ENCODE results near the gene PCDHGB2. TPM values are rescaled to one million over a fixed set of nuclear protein-coding genes. Genes with fewer than 3 reads are reported as not detected.

Gene PCDHGB2
- total and polyA plus RNA-seq, 2 of the 4 experiments (the other 2 are of a cell fraction): 2.6 to 3.0 TPM

DNA sequence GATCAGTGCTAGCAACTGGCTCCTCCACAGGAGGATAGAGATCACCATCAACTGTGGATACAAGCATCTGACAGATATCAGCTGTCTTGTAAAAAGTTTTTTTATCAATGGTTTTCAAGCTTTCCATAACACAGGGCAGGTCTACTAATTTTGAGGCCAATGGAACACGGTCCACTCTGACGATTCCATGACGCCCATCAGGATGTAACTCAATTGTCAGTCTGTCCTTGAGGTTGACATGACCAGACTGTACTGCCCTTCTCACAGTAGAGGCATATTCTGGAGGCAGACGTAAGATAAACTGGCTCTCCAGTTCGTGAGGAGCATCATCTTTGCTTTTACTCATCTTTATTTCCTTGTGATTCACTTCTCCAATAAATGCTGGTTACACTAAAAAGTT, 40.1 kb upstream of the PCDHGB2 start:
- H3K9me3 ChIP-seq (ENCODE audit: control insufficient read depth, insufficient read depth, low read length): peaks cover 49% of the 10 kb centered on the region
- 100% methylated on average over 1 of the region's 5 CpGs; no CpG with 5 or more reads in 1 of the 2 experiments for WGBS, 2 experiments (ENCODE audit: extremely low coverage in 2 of 2, insufficient read length in 1 of 2)
- no peak overlapping the region for H3K14ac ChIP-seq (replicated peaks; ENCODE audit: low read depth, low read length)
- H2BK120ac ChIP-seq (ENCODE audit: low read depth, low read length): no peak overlapping the region
- no peak overlapping the region for H3K4ac ChIP-seq (ENCODE audit: low read depth, low read length)
- DNase-seq (no peak), ATAC-seq (ENCODE audit: low read depth) (no peak)
- TF ChIP-seq BHLHE40 (IDR thresholded peaks at IDR 0.05; ENCODE audit: low read depth, low read length): no peak
- TF ChIP-seq, protein P1, sequence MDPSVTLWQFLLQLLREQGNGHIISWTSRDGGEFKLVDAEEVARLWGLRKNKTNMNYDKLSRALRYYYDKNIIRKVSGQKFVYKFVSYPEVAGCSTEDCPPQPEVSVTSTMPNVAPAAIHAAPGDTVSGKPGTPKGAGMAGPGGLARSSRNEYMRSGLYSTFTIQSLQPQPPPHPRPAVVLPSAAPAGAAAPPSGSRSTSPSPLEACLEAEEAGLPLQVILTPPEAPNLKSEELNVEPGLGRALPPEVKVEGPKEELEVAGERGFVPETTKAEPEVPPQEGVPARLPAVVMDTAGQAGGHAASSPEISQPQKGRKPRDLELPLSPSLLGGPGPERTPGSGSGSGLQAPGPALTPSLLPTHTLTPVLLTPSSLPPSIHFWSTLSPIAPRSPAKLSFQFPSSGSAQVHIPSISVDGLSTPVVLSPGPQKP (IDR thresholded peaks at IDR 0.05; ENCODE audit: borderline replicate concordance, low read depth, low read length): no peak
- no peak for TF ChIP-seq MAZ (IDR thresholded peaks at IDR 0.05; ENCODE audit: borderline replicate concordance, low read depth, low read length)
- TF ChIP-seq SMC3 (IDR thresholded peaks at IDR 0.05; ENCODE audit: low read depth, low read length): no peak
- no peak for TF ChIP-seq RCOR1 (IDR thresholded peaks at IDR 0.05; ENCODE audit: insufficient replicate concordance, low read length)
- TF ChIP-seq FOS (IDR thresholded peaks at IDR 0.05; ENCODE audit: low read depth, low read length): no peak
- H4K20me1 ChIP-seq (ENCODE audit: insufficient read depth, low read length): peaks cover 7% of the 10 kb centered on the region; the same call in 1 of the 2 replicates
- no peak overlapping the region for H2AFZ ChIP-seq (replicated peaks; ENCODE audit: low read length, poor library complexity)
- no peak overlapping the region for H2BK5ac ChIP-seq (ENCODE audit: low read depth, low read length, poor library complexity, severe bottlenecking)
- H2BK15ac ChIP-seq (ENCODE audit: low read depth, low read length): no peak overlapping the region
- H2AK9ac ChIP-seq (replicated peaks; ENCODE audit: low read depth, low read length, poor library complexity): no peak overlapping the region
- no peaks in the 10 kb centered on the region for H3K9me1 ChIP-seq (ENCODE audit: insufficient read depth, low read length)
- intact Hi-C loops (cut with micrococcal nuclease) (no loop called here), dilution Hi-C loops (cut with HindIII; ENCODE audit: low sequenced_read_pairs, unreplicated experiment) (no loop called here), in situ Hi-C loops (cut with MboI; ENCODE audit: low sequenced_read_pairs) (no loop called here)
- POLR2A ChIA-PET (ENCODE audit: unreplicated experiment): interaction anchor here (0.7 kb wide), 1 partner anchor 244 kb away, joined by 3 read pairs; no protein-coding TSS in a partner anchor
- no peaks in the 10 kb centered on the region for H3K4me1 ChIP-seq (ENCODE audit: control insufficient read depth, insufficient read depth, low read length)
- H3K79me1 ChIP-seq (ENCODE audit: low read depth in 1 of 2, low read length in 2 of 2): peaks cover 15 to 17% of the 10 kb centered on the region in 2 experiments
- no peak overlapping the region for H4K5ac ChIP-seq (ENCODE audit: low read depth, low read length)
- H3K9ac ChIP-seq (ENCODE audit: low read depth, low read length): no peak overlapping the region
- H2AK5ac ChIP-seq (ENCODE audit: low read depth, low read length): no peak overlapping the region
- H3K18ac ChIP-seq (ENCODE audit: low read depth, low read length): no peak overlapping the region
- H3K27ac ChIP-seq (ENCODE audit: insufficient read depth, low read length): no peak overlapping the region
- no peaks in the 10 kb centered on the region for H3K27me3 ChIP-seq (ENCODE audit: control insufficient read depth, insufficient read depth, low read length)
- H2BK20ac ChIP-seq (ENCODE audit: low read depth, low read length): no peak overlapping the region
- H4K8ac ChIP-seq (ENCODE audit: low read depth in 2 of 2, low read length in 2 of 2): no peak overlapping the region
- peaks cover 12% of the 10 kb centered on the region for H3K36me3 ChIP-seq (ENCODE audit: control insufficient read depth, insufficient read depth, low read length)
- peak overlapping the region; percentile 66 for H3K4me3 ChIP-seq (ENCODE audit: insufficient read depth, low read depth, low read length)
- no peak overlapping the region for H3K23ac ChIP-seq (ENCODE audit: low read depth, low read length)
- peak overlapping the region; percentile 8; the same call in 1 of the 2 replicates for H3K4me2 ChIP-seq (ENCODE audit: low read depth, low read length)
- BruUV-seq (replicated peaks): no TSS peak
- CTCF ChIA-PET: interaction anchor here (0.8 to 1.7 kb wide), 8 partner anchors 63 to 311 kb away, joined by 3 to 7 read pairs (median 4); partner anchors contain the start of genes PCDHGA10 and PCDHGA11
- H4K91ac ChIP-seq (ENCODE audit: insufficient read depth, low read depth, low read length): no peak overlapping the region
- no peak overlapping the region for H3K56ac ChIP-seq (ENCODE audit: extremely low read depth, insufficient read depth, low read length)

Measured in IMR-90 (cell line).